Panc1 (cell line): ENCODE data around the gene NDUFV3.

Experiments used
- CTCF ChIP-seq: fragments of 450-650 bp; IDR thresholded peaks from 2 replicates; pipeline ENCODE4 v1.5.1; 2017; ENCODE audit warnings: mild to moderate bottlenecking
- POLR2AphosphoS5 ChIP-seq: IDR thresholded peaks from 2 replicates; pipeline ENCODE4 v1.6.1; 2012; ENCODE audit warnings: mild to moderate bottlenecking, low read depth, low read length, moderate library complexity
- SIN3A ChIP-seq: IDR thresholded peaks from 2 replicates; pipeline ENCODE4 v1.6.1; 2012; ENCODE audit warnings: low read depth, mild to moderate bottlenecking, low read length, moderate library complexity, borderline replicate concordance; ENCODE audit not compliant: insufficient read depth
- TF ChIP-seq, protein P1 (sequence below), 2 experiments: IDR thresholded peaks; 2 replicates each; pipeline ENCODE4 v1.6.1; 2011 to 2012; ENCODE audit warnings: low read depth in 2 of 2, control low read depth in 1 of 2, low read length in 1 of 2, mild to moderate bottlenecking in 1 of 2, moderate library complexity in 1 of 2; ENCODE audit not compliant: insufficient read depth in 1 of 2

- no peak for TF ChIP-seq CTCF
- no peak for TF ChIP-seq POLR2AphosphoS5
- TF ChIP-seq, protein P1, sequence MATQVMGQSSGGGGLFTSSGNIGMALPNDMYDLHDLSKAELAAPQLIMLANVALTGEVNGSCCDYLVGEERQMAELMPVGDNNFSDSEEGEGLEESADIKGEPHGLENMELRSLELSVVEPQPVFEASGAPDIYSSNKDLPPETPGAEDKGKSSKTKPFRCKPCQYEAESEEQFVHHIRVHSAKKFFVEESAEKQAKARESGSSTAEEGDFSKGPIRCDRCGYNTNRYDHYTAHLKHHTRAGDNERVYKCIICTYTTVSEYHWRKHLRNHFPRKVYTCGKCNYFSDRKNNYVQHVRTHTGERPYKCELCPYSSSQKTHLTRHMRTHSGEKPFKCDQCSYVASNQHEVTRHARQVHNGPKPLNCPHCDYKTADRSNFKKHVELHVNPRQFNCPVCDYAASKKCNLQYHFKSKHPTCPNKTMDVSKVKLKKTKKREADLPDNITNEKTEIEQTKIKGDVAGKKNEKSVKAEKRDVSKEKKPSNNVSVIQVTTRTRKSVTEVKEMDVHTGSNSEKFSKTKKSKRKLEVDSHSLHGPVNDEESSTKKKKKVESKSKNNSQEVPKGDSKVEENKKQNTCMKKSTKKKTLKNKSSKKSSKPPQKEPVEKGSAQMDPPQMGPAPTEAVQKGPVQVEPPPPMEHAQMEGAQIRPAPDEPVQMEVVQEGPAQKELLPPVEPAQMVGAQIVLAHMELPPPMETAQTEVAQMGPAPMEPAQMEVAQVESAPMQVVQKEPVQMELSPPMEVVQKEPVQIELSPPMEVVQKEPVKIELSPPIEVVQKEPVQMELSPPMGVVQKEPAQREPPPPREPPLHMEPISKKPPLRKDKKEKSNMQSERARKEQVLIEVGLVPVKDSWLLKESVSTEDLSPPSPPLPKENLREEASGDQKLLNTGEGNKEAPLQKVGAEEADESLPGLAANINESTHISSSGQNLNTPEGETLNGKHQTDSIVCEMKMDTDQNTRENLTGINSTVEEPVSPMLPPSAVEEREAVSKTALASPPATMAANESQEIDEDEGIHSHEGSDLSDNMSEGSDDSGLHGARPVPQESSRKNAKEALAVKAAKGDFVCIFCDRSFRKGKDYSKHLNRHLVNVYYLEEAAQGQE (IDR thresholded peaks at IDR 0.05; ENCODE audit: insufficient read depth in 1 of 2, low read depth in 2 of 2, low read length in 1 of 2): no peak
- no peak for TF ChIP-seq SIN3A
These were observed 48.5 kb upstream of the NDUFV3 start for GRCh38 chr21:42844411-42845113.
